ENCODE data around the gene GTF3C5.
"Not testable (repeated sequence)": the region's sequence is repeated elsewhere in the genome, so short reads cannot be mapped to it uniquely, and the experiment has no call there.

The GTF3C5 gene

DNA sequence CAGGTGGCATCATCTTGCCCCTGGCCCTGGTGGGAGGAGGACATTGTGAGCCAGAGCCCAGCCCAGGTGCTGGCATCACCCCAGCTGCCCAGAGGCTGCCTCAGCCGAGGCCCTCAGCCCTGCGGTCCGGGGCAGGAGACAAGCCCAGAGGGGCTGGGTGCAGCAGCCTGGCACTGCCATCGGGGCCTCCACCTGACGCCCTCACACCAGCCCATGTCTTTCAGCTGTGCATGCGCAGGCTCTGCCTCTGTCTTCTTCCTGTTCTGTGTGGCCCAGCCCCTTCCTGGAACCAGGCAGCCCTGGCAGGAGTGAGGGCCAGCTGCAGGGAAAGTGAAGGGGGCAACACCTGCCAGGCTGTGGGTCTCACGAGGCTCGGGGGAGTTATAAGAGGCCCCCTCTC is 26.2 kb downstream of the GTF3C5 start:
- DNase-seq: no peak

- DNase-seq: no peak
Observed at GRCh38 chr9:133057553-133057952, 26.8 kb downstream of the GTF3C5 start.

DNA sequence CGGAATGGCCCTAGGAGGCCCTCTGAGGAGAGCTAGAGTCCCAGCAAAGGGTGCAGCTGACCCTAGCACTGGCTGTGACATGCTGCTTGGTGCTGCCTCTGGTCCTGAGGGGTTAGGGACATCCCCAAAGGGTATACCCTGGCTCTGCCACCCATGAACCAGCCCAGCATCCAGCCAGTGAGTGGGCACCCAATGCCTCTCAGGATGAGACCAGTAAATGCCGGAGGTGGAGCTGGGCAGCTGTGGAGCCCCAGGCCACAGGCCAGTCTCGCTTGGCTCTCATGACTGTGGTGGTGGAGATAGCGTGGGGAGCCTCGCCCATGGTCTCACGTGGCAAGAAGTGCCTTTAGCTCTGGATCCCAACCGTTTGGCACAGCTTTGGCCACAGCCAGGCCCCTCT is 27.3 kb downstream of the GTF3C5 start:
- no peak for DNase-seq

- DNase-seq: no peak
Observed at GRCh38 chr9:133058550-133059320, 27.9 kb downstream of the GTF3C5 start.

DNA sequence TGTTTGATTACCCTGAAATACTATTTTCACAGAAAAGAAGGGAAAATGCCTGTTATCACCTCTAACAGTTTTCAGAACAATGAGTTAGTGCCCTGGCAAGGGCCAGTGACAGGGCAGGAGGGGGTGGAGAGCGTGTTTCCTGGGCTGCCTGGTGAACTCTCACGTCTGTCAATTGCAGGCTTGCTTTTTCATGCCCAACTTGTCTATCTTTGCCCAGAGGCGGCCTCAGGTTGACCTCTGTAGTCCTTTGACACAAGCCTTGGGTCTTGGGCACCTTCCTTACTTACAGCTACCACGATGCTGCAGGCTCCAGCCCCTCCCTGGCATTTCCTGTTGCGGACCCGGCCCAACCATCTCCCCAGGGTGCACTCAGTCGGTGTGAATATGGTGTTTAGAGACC is 28.8 kb downstream of the GTF3C5 start:
- DNase-seq: no peak

DNA sequence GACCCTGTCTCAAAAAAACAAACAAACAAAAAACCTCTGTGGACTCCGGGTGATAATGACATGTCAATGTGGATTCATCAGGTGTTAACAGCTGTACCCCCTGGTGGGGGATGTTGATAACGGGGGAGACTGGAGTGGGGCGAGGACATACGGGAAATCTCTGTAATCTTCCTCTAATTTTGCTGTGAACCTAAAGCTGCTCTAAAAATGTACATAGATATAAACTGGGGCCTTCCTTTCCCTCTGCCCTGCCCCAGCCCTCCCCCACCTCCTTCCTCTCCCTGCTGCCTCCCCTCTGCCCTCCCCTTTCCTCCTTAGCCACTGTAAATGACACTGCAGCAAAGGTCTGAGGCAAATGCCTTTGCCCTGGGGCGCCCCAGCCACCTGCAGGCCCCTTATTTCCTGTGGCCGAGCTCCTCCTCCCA is 29.6 kb downstream of the GTF3C5 start:
- peak; percentile 29 for DNase-seq

DNA sequence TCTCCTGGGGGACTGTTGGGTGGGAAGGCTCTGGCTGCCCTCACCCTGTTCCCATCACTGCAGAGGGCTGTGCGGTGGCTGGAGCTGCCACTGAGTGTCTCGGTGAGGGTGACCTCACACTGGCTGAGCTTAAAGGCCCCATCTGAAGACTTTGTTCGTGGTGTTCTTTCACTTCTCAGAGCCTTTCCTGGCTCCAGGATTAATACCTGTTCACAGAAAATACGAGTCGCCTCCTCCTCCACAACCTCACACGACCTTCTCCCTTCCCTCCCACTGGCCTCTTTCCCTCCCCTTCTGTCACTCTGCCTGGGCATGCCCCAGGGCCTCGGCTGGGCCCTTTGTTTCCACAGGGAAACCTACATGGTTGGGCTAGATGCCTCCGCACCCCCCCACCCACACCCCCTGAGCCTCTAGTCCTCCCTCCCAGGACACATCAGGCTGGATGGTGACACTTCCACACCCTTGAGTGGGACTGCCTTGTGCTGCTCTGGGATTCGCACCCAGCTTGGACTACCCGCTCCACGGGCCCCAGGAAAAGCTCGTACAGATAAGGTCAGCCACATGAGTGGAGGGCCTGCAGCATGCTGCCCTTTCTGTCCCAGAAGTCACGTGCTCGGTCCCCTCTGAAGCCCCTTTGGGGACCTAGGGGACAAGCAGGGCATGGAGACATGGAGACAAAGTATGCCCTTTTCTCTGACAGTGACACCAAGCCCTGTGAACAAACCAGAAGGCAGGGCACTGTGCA is 30.4 kb downstream of the GTF3C5 start:
- not testable (repeated sequence) for DNase-seq

DNA sequence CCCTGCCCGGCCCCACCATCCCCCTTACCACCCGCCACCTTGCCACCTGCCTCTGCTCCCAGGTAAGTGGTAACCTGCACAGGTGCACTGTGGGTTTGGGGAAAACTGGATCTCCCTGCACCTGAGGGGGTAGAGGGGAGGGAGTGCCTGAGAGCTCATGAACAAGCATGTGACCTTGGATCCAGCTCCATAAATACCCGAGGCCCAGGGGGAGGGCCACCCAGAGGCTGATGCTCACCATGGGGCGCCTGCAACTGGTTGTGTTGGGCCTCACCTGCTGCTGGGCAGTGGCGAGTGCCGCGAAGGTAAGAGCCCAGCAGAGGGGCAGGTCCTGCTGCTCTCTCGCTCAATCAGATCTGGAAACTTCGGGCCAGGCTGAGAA is 31.0 kb downstream of the GTF3C5 start, which contains the start of gene CEL:
TSS of gene CEL (plus strand) at position 218 of the 382 bp plus-strand sequence. CDS start at position 240, 22 bp downstream.
- DNase-seq: not testable (repeated sequence)

DNA sequence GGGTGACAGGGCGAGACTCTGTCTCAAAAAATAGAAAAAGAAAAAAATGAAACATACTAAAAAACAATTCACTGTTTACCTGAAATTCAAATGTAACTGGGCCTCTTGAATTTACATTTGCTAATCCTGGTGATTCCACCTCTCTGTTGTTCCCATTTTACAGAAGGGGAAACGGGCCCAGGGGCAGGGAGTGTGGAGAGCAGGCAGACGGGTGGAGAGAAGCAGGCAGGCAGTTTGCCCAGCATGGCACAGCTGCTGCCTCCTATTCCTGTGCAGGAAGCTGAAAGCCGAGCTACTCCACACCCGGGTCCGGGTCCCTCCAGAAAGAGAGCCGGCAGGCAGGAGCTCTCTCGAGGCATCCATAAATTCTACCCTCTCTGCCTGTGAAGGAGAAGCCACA is 31.8 kb downstream of the GTF3C5 start:
- DNase-seq: not testable (repeated sequence)

DNA sequence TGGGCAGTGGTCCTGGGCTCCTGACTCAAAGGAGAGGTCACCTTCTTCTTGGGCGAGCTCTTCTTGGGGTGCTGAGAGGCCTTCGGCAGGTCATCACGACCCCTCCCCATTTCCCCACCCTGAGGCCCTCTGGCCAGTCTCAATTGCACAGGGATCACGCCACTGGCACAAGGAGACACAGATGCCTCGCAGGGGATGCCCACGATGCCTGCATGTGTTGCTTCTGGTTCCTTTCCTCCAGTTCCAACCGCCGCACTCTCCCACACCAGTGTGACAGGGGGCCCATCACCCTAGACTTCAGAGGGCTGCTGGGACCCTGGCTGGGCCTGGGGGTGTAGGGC is 32.3 kb downstream of the GTF3C5 start:
- no peak for DNase-seq

GRCh38 chr9:133063500-133064231 is 32.9 kb downstream of the GTF3C5 start:
- DNase-seq: no peak

- no peak for DNase-seq
Observed at GRCh38 chr9:133064241-133065069, 33.7 kb downstream of the GTF3C5 start.

GRCh38 chr9:133065070-133065388 is 34.2 kb downstream of the GTF3C5 start:
- no peak for DNase-seq

DNA sequence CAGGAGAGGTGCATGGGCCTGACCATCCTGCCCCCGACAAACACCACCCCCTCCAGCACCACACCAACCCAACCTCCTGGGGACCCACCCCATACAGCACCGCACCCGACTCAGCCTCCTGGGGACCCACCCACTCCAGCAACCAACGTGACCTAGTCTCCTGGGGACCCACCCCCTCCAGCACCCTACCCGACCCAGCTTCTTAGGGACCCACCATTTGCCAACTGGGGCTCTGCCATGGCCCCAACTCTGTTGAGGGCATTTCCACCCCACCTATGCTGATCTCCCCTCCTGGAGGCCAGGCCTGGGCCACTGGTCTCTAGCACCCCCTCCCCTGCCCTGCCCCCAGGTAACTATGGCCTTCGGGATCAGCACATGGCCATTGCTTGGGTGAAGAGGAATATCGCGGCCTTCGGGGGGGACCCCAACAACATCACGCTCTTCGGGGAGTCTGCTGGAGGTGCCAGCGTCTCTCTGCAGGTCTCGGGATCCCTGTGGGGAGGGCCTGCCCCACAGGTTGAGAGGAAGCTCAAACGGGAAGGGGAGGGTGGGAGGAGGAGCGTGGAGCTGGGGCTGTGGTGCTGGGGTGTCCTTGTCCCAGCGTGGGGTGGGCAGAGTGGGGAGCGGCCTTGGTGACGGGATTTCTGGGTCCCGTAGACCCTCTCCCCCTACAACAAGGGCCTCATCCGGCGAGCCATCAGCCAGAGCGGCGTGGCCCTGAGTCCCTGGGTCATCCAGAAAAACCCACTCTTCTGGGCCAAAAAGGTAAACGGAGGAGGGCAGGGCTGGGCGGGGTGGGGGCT is 35.6 kb downstream of the GTF3C5 start:
- no peak for DNase-seq

DNA sequence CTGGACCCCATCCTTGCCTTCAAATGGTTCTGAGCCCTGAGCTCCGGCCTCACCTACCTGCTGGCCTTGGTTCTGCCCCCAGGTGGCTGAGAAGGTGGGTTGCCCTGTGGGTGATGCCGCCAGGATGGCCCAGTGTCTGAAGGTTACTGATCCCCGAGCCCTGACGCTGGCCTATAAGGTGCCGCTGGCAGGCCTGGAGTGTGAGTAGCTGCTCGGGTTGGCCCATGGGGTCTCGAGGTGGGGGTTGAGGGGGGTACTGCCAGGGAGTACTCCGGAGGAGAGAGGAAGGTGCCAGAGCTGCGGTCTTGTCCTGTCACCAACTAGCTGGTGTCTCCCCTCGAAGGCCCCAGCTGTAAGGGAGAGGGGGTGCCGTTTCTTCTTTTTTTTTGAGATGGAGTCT is 36.2 kb downstream of the GTF3C5 start:
- DNase-seq: no peak

GRCh38 chr9:133067813-133068212 is 37.0 kb downstream of the GTF3C5 start:
- DNase-seq: no peak

DNA sequence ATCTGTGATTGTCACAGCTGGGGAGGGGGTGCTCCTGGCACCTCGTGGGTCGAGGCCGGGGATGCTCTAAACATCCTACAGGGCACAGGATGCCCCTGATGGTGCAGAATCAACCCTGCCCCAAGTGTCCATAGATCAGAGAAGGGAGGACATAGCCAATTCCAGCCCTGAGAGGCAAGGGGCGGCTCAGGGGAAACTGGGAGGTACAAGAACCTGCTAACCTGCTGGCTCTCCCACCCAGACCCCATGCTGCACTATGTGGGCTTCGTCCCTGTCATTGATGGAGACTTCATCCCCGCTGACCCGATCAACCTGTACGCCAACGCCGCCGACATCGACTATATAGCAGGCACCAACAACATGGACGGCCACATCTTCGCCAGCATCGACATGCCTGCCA is 37.6 kb downstream of the GTF3C5 start:
- DNase-seq: not testable (repeated sequence)

DNA sequence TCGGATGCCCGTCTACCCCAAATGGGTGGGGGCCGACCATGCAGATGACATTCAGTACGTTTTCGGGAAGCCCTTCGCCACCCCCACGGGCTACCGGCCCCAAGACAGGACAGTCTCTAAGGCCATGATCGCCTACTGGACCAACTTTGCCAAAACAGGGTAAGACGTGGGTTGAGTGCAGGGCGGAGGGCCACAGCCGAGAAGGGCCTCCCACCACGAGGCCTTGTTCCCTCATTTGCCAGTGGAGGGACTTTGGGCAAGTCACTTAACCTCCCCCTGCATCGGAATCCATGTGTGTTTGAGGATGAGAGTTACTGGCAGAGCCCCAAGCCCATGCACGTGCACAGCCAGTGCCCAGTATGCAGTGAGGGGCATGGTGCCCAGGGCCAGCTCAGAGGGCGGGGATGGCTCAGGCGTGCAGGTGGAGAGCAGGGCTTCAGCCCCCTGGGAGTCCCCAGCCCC is 39.7 kb downstream of the GTF3C5 start:
- not testable (repeated sequence) for DNase-seq

- not testable (repeated sequence) for DNase-seq
Observed at GRCh38 chr9:133070985-133071384, 40.2 kb downstream of the GTF3C5 start.

DNA sequence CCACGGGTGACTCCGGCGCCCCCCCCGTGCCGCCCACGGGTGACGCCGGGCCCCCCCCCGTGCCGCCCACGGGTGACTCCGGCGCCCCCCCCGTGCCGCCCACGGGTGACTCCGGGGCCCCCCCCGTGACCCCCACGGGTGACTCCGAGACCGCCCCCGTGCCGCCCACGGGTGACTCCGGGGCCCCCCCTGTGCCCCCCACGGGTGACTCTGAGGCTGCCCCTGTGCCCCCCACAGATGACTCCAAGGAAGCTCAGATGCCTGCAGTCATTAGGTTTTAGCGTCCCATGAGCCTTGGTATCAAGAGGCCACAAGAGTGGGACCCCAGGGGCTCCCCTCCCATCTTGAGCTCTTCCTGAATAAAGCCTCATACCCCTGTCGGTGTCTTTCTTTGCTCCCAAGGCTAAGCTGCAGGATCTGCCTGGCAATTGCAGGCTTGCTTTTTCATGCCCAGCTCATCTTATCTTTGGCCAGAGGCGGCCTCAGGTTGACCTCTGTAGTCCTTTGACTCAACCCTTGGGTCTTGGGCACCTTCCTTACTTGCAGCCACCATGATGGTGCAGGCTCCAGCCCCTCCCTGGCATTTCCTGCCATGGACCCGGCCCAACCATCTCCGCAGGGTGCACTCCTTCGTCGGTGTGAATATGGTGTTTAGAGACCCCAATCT is 40.8 kb downstream of the GTF3C5 start:
- DNase-seq: no peak

GRCh38 chr9:133072210-133072609 is 41.4 kb downstream of the GTF3C5 start:
- not testable (repeated sequence) for DNase-seq
